ENCODE data around the gene SCN10A.

The SCN10A gene

GRCh38 chr3:38717355-38718240, 98.4 kb downstream of the SCN10A start:
- DNase-seq = no peak

GRCh38 chr3:38713121-38713520, 102.9 kb downstream of the SCN10A start:
- DNase-seq = no peak

- DNase-seq = no peak
Observed at GRCh38 chr3:38711321-38711720, 104.7 kb downstream of the SCN10A start.

- no peak for DNase-seq
Observed at GRCh38 chr3:38707730-38708129, 108.3 kb downstream of the SCN10A start.

GRCh38 chr3:38706961-38707360, 109.1 kb downstream of the SCN10A start:
- DNase-seq = no peak

GRCh38 chr3:38702231-38702630, 113.8 kb downstream of the SCN10A start:
- no peak for DNase-seq

GRCh38 chr3:38698760-38699159, 117.3 kb downstream of the SCN10A start:
- DNase-seq = no peak

- no peak for DNase-seq
Observed at GRCh38 chr3:38698061-38698460, 118.0 kb downstream of the SCN10A start.

GRCh38 chr3:38696034-38696433, 120.0 kb downstream of the SCN10A start:
- DNase-seq = no peak

GRCh38 chr3:38690185-38690584, 125.8 kb downstream of the SCN10A start:
- no peak for DNase-seq

- no peak for DNase-seq
Observed at GRCh38 chr3:38689774-38690173, 126.2 kb downstream of the SCN10A start.

- DNase-seq = no peak
Observed at GRCh38 chr3:38689346-38689745, 126.7 kb downstream of the SCN10A start.

GRCh38 chr3:38687321-38687720, 128.7 kb downstream of the SCN10A start:
- no peak for DNase-seq

- DNase-seq = no peak
Observed at GRCh38 chr3:38684546-38684945, 131.5 kb downstream of the SCN10A start.

GRCh38 chr3:38669668-38670067, 146.3 kb downstream of the SCN10A start:
- no peak for DNase-seq

GRCh38 chr3:38662544-38662943, 153.5 kb downstream of the SCN10A start:
- DNase-seq = no peak

- DNase-seq = no peak
Observed at GRCh38 chr3:38658841-38659240, 157.2 kb downstream of the SCN10A start.

- no peak for DNase-seq
Observed at GRCh38 chr3:38657369-38657768, 158.6 kb downstream of the SCN10A start.

- peak; percentile 35 for DNase-seq
Observed at GRCh38 chr3:38655708-38656300, 160.2 kb downstream of the SCN10A start.

- DNase-seq = no peak
Observed at GRCh38 chr3:38653685-38654537, 162.1 kb downstream of the SCN10A start.

GRCh38 chr3:38652934-38653333, 163.1 kb downstream of the SCN10A start:
- DNase-seq = no peak

GRCh38 chr3:38651153-38651789, 164.7 kb downstream of the SCN10A start:
- DNase-seq = peak; percentile 37
